ENCODE data around the gene MTMR4. TPM values are rescaled to one million over a fixed set of nuclear protein-coding genes. Genes with fewer than 3 reads are reported as not detected.

MTMR4 gene
- total RNA-seq, 1 donor from 2014 or later, result 14.3 TPM

- DNase-seq (ENCODE audit: missing footprints), result no peak
- intact Hi-C loops (cut with DNase I), result no loop called here
- no peak for ATAC-seq
Measured at GRCh38 chr17:58529275-58529674, 14.8 kb upstream of the MTMR4 start.

- intact Hi-C loops (cut with DNase I), result no loop called here
- no peak for ATAC-seq
- DNase-seq (ENCODE audit: missing footprints), result no peak
Measured at GRCh38 chr17:58528443-58528842, 14.0 kb upstream of the MTMR4 start.

GRCh38 chr17:58527949-58528348 is 13.5 kb upstream of the MTMR4 start:
- ATAC-seq, result no peak
- intact Hi-C loops (cut with DNase I), result no loop called here
- no peak for DNase-seq (ENCODE audit: missing footprints)

- intact Hi-C loops (cut with DNase I), result no loop called here
- DNase-seq (ENCODE audit: missing footprints) (no peak), ATAC-seq (no peak)
Measured at GRCh38 chr17:58527306-58527705, 12.9 kb upstream of the MTMR4 start.

GRCh38 chr17:58525239-58525638 is 10.8 kb upstream of the MTMR4 start:
- DNase-seq (ENCODE audit: missing footprints) (peak; percentile 81), ATAC-seq (peak; percentile 74)
- intact Hi-C loops (cut with DNase I), result no loop called here

GRCh38 chr17:58521680-58522079 is 7.2 kb upstream of the MTMR4 start:
- intact Hi-C loops (cut with DNase I), result no loop called here
- no peak for ATAC-seq
- DNase-seq (ENCODE audit: missing footprints), result no peak

- DNase-seq (ENCODE audit: missing footprints), result no peak
- intact Hi-C loops (cut with DNase I), result no loop called here
- no peak for ATAC-seq
Measured at GRCh38 chr17:58520843-58521430, 6.5 kb upstream of the MTMR4 start.

- intact Hi-C loops (cut with DNase I), result loop anchor here (1.0 to 10.0 kb wide), 7 partner anchors 59 to 639 kb away; partner anchors contain the start of genes PRR11, RAD51C, SKA2 and TEX14
- DNase-seq (ENCODE audit: missing footprints), result peak; percentile 100
- peak; percentile 92 for ATAC-seq
Measured at GRCh38 chr17:58517928-58518609, 3.6 kb upstream of the MTMR4 start.

GRCh38 chr17:58517378-58517927 is 3.0 kb upstream of the MTMR4 start:
- ATAC-seq (no peak), DNase-seq (ENCODE audit: missing footprints) (no peak)
- intact Hi-C loops (cut with DNase I), result loop anchor here (5.0 to 10.0 kb wide), 3 partner anchors 60 to 640 kb away; partner anchors contain the start of genes PRR11, SKA2 and TRIM37

GRCh38 chr17:58516644-58517377 is 2.4 kb upstream of the MTMR4 start:
- intact Hi-C loops (cut with DNase I), result loop anchor here (5.0 to 10.0 kb wide), 3 partner anchors 60 to 640 kb away; partner anchors contain the start of genes PRR11, SKA2 and TRIM37
- DNase-seq (ENCODE audit: missing footprints) (no peak), ATAC-seq (no peak)

- intact Hi-C loops (cut with DNase I), result loop anchor here (5.0 to 10.0 kb wide), 3 partner anchors 62 to 642 kb away; partner anchors contain the start of genes PRR11, SKA2 and TRIM37
- DNase-seq (ENCODE audit: missing footprints) (no peak), ATAC-seq (no peak)
Measured at GRCh38 chr17:58515286-58515685, 848 bp upstream of the MTMR4 start.

GRCh38 chr17:58514770-58515157 is 326 bp upstream of the MTMR4 start:
- intact Hi-C loops (cut with DNase I), result loop anchor here (5.0 to 10.0 kb wide), 3 partner anchors 63 to 643 kb away; partner anchors contain the start of genes PRR11, SKA2 and TRIM37
- ATAC-seq (no peak), DNase-seq (ENCODE audit: missing footprints) (no peak)

GRCh38 chr17:58513267-58513964 is 1.0 kb downstream of the MTMR4 start:
- DNase-seq (ENCODE audit: missing footprints) (no peak), ATAC-seq (no peak)
- intact Hi-C loops (cut with DNase I), result loop anchor here (10.0 kb wide), 1 partner anchor 591 kb away; the partner anchor contains the start of gene TRIM37

- intact Hi-C loops (cut with DNase I), result loop anchor here (10.0 kb wide), 1 partner anchor 595 kb away; the partner anchor contains the start of gene TRIM37
Measured at GRCh38 chr17:58510075-58510474, 4.4 kb downstream of the MTMR4 start.

GRCh38 chr17:58508341-58509067 is 5.9 kb downstream of the MTMR4 start:
- DNase-seq (ENCODE audit: missing footprints) (no peak), ATAC-seq (no peak)
- intact Hi-C loops (cut with DNase I), result no loop called here

More at GRCh38 chr17:58510075-58510474, 4.4 kb downstream of the MTMR4 start:
- no peak for DNase-seq (ENCODE audit: missing footprints)
- no peak for ATAC-seq

- ATAC-seq, result no peak
- intact Hi-C loops (cut with DNase I), result no loop called here
- DNase-seq (ENCODE audit: missing footprints), result no peak
Measured at GRCh38 chr17:58507123-58507634, 7.3 kb downstream of the MTMR4 start.

- ATAC-seq (no peak), DNase-seq (ENCODE audit: missing footprints) (no peak)
- intact Hi-C loops (cut with DNase I), result no loop called here
Measured at GRCh38 chr17:58506354-58507080, 7.9 kb downstream of the MTMR4 start.

All from Right ventricle myocardium inferior (tissue), 1 donor.